RWPE1 (cell line): Measurements from ENCODE around the gene DOCK7.

ENCODE experiments used
- CTCF ChIA-PET: fragments of 350-600 bp; sonication (Branson Sonifier 250); formaldehyde crosslinking; extraction: SDS; loops from one replicate; lab custom pipeline; 2021; lab: Yijun Ruan, JAX
- POLR2A ChIA-PET: fragments of 400-600 bp; formaldehyde crosslinking; extraction: SDS; loops from one replicate; lab custom pipeline; 2020; ENCODE audit warnings: antibody characterized with exemption; ENCODE audit not compliant: low non-redundant PET; lab: Yijun Ruan, JAX
- DNase-seq: peaks from one replicate; pipeline ENCODE4 v3.0.0; 2012; ENCODE audit warnings: low spot score
- H3K27ac ChIP-seq: fragments of 450-650 bp; 2 replicates; pipeline ENCODE4 v1.5.1; 2017
- CTCF ChIP-seq: fragments of 450-650 bp; conservative IDR thresholded peaks from 2 replicates; pipeline ENCODE4 v1.5.1; 2017; ENCODE audit warnings: low read depth, mild to moderate bottlenecking

Gene DOCK7

GRCh38 chr1:62654744-62655143 lies 33.4 kb downstream of the DOCK7 start:
- H3K27ac ChIP-seq = no peak overlapping the region
- CTCF ChIA-PET = no interaction called here
- TF ChIP-seq CTCF = no peak
- no peak for DNase-seq
- POLR2A ChIA-PET = no interaction called here

GRCh38 chr1:62652387-62652786 lies 35.8 kb downstream of the DOCK7 start:
- CTCF ChIA-PET = no interaction called here
- POLR2A ChIA-PET = no interaction called here

GRCh38 chr1:62643283-62643682 lies 44.9 kb downstream of the DOCK7 start:
- ChIA-PET CTCF (no interaction called here), POLR2A (no interaction called here)
- no peak for TF ChIP-seq CTCF
- DNase-seq = no peak
- no peak overlapping the region for H3K27ac ChIP-seq

More at GRCh38 chr1:62652387-62652786, 35.8 kb downstream of the DOCK7 start:
- H3K27ac ChIP-seq = no peak overlapping the region
- DNase-seq = no peak
- no peak for TF ChIP-seq CTCF

- DNase-seq = no peak
- ChIA-PET CTCF (no interaction called here), POLR2A (interaction anchor here (0.6 kb wide), 1 partner anchor 24 kb away, joined by 4 read pairs; no protein-coding TSS in a partner anchor)
- H3K27ac ChIP-seq = no peak overlapping the region
- TF ChIP-seq CTCF = no peak
Measured at GRCh38 chr1:62637392-62638105, 50.6 kb downstream of the DOCK7 start.

- no peak for TF ChIP-seq CTCF
- CTCF ChIA-PET = no interaction called here
- H3K27ac ChIP-seq = no peak overlapping the region
- POLR2A ChIA-PET = no interaction called here
- no peak for DNase-seq
Measured at GRCh38 chr1:62628506-62628905, 59.7 kb downstream of the DOCK7 start.

GRCh38 chr1:62625415-62625814 lies 62.8 kb downstream of the DOCK7 start:
- TF ChIP-seq CTCF = no peak
- no peak overlapping the region for H3K27ac ChIP-seq
- no peak for DNase-seq
- POLR2A ChIA-PET = no interaction called here
- CTCF ChIA-PET = no interaction called here
